ENCODE measurements around the gene ARF4.
A peak's percentile ranks its signal among the peaks of the same experiment; 100 is the strongest.
"Not testable (repeated sequence)": the region's sequence is repeated elsewhere in the genome, so short reads cannot be mapped to it uniquely, and the experiment has no call there.

Gene ARF4

DNA sequence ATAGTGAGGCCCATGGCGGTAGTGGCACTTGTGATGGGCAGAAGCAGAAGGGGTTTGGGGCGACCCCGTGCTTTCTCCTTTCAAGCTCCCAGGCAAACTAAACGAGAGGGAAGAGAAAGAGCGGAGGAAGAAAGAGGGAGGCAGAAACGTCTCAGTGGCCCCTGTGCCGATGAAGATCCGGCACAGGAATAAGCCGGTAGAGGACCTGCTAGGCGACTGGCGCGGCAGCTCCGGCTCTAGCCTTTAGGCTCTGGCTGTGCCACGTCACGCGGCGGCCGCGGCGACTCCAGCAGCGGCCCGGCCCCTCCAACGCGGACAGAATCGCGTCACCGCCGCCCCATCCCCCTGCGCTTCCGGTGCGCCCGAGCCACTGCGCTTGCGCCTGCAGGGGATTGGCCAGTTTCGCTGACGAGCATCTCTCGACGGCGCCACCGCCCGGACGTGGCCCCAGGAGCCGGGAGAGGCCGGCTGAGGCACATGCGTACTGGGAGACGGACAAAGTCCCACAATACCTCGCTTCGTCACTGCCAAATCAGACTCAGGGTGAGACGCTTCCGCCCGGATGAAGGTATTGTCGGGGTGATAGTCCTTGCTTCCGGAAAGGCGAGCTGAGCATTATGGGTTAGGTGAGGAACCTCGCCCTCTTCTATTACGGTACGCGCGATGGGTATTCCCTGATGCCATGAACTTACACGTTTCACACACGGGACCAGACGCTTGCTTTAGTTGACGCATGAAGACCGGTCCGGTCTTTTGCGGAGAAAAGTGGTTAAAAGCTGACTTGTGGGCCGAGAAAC lies at the start of gene ARF4:
ARF4 (minus strand) TSS at position 218 of the 797 bp plus-strand sequence; CDS start at position 14, 204 bp downstream.
- peaks cover 43% of the 10 kb centered on the region for H3K4me1 Mint-ChIP-seq
- no peaks in the 10 kb centered on the region for H3K9me3 Mint-ChIP-seq
- peak within 1 kb of the TSS; percentile 100 for H3K27ac Mint-ChIP-seq
- peak; percentile 99 for DNase-seq
- H3K27me3 Mint-ChIP-seq (ENCODE audit: low read depth, poor library complexity): no peaks in the 10 kb centered on the region
- peak within 1 kb of the TSS; percentile 98 for H3K4me3 Mint-ChIP-seq
- TF ChIP-seq, protein P1, sequence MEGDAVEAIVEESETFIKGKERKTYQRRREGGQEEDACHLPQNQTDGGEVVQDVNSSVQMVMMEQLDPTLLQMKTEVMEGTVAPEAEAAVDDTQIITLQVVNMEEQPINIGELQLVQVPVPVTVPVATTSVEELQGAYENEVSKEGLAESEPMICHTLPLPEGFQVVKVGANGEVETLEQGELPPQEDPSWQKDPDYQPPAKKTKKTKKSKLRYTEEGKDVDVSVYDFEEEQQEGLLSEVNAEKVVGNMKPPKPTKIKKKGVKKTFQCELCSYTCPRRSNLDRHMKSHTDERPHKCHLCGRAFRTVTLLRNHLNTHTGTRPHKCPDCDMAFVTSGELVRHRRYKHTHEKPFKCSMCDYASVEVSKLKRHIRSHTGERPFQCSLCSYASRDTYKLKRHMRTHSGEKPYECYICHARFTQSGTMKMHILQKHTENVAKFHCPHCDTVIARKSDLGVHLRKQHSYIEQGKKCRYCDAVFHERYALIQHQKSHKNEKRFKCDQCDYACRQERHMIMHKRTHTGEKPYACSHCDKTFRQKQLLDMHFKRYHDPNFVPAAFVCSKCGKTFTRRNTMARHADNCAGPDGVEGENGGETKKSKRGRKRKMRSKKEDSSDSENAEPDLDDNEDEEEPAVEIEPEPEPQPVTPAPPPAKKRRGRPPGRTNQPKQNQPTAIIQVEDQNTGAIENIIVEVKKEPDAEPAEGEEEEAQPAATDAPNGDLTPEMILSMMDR (IDR thresholded peaks at IDR 0.05): no peak
- H3K36me3 Mint-ChIP-seq (ENCODE audit: low read depth): peaks cover 38% of the 10 kb centered on the region

DNA sequence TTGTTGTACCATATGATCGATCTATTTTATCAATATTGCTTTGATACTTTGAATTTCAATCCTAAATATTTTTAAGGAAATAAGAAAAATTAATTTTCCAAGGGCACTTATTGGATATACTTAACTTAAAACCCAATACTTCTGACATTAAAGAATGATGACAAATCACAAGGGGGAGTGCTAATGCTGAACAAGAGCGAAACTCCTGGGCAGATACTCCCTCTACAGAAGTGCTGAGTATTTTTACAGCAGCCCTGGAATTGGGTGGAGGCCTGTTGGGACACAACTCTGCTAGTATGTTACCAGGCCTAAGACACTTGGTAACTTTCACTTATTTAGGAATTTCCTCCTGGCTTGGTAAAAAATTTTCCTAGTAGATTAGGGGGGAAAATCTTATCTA lies 49.6 kb upstream of the ARF4 start:
- Mint-ChIP-seq H3K36me3 (ENCODE audit: low read depth) (peaks cover 88% of the 10 kb centered on the region), H3K27ac (no peak overlapping the region), H3K4me1 (no peaks in the 10 kb centered on the region), H3K27me3 (ENCODE audit: low read depth, poor library complexity) (peaks cover 2% of the 10 kb centered on the region), H3K9me3 (peaks cover 38% of the 10 kb centered on the region), H3K4me3 (no peak overlapping the region)
- no peak for DNase-seq
- TF ChIP-seq, protein P1 (IDR thresholded peaks at IDR 0.05): no peak

DNA sequence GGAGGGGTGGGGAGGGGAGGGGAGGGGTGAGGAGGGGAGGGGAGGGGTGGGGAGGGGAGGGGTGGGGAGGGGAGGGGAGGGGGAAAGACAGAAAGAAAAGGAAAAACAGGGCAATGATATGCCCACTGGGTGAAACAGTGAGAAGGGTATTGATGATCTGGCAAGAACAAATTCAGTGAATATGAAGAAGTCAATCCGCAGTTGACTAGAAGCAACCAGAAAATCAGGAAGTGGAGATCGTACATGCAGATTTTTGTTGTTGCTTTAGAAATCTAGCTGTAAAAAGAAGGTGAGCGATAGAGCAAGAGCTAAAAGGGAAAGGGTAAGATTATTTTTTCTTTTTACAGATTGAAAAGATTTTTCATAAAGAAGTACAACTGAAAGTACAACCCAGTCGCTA lies 47.6 kb upstream of the ARF4 start:
- H3K4me1 Mint-ChIP-seq: no peaks in the 10 kb centered on the region
- H3K27ac Mint-ChIP-seq: no peak overlapping the region
- peaks cover 81% of the 10 kb centered on the region for H3K36me3 Mint-ChIP-seq (ENCODE audit: low read depth)

DNA sequence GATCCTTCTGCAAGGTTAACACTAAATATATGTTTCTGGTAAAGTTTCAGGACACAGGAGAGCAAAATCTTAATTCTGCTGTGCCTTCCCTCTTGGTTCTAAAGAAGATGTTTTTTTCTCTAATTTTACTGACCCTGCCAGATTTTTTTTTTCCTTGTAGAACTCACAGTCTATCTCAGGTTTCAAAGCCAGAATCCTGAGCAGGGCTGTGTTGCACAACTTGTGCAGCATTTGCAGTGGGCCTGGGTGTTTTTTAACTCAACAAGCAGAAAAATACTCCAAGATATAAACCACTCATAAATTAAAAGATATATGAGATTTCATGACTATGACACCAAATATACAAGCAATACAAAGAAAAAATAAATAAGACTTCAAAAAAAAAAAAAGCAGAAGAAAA lies 40.2 kb upstream of the ARF4 start:
- Mint-ChIP-seq H3K36me3 (ENCODE audit: low read depth) (peaks cover 70% of the 10 kb centered on the region), H3K27ac (peak overlapping the region; percentile 80), H3K27me3 (ENCODE audit: low read depth, poor library complexity) (no peaks in the 10 kb centered on the region), H3K4me1 (no peaks in the 10 kb centered on the region), H3K4me3 (no peak overlapping the region), H3K9me3 (no peaks in the 10 kb centered on the region)
- DNase-seq: no peak
- TF ChIP-seq, protein P1 (IDR thresholded peaks at IDR 0.05): no peak

More for the DNA sequence above, 47.6 kb upstream of the ARF4 start:
- TF ChIP-seq, protein P1 (IDR thresholded peaks at IDR 0.05): no peak
- H3K9me3 Mint-ChIP-seq: peaks cover 24% of the 10 kb centered on the region
- DNase-seq: no peak
- no peak overlapping the region for H3K4me3 Mint-ChIP-seq
- peaks cover 2% of the 10 kb centered on the region for H3K27me3 Mint-ChIP-seq (ENCODE audit: low read depth, poor library complexity)

DNA sequence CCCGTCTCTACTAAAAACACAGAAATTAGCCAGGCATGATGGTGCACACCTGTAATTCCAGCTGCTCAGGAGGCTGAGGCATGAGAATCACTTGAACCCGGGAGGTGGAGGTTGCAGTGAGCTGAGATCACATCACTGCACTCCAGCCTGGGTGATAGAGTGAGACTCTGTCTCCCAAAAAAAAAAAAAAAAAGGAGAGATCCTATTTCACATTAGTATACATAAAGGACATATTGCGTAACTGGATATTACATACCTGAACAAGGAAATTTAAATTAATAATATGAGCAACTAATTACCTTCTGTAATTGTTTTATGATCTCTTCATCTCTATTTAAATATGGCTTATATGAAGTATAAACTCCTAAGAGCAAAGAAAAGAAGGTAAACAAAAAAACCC lies 37.1 kb upstream of the ARF4 start:
- not testable (repeated sequence) for DNase-seq; H3K27me3 Mint-ChIP-seq (ENCODE audit: low read depth, poor library complexity); H3K4me3 Mint-ChIP-seq; H3K9me3 Mint-ChIP-seq; H3K4me1 Mint-ChIP-seq; H3K27ac Mint-ChIP-seq
- H3K36me3 Mint-ChIP-seq (ENCODE audit: low read depth): peaks cover 69% of the 10 kb centered on the region

DNA sequence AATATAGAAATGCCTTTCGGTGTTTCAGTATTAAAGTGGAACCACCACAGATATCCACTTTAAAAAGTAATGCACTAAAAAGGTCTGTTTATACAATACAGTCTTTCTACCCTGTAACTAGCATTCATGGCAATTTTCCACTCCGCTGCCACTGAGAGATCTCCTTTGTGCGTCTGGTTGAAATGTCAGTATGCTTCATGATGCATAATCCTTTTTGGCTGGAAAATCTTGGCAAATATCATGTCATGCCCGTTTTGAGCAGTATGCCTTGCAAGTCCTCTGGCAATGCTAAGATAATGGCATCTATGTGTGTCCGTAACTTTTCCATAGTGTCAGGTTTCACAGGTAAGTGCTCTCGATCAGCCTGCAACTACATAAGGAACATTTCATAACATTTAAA lies 30.8 kb upstream of the ARF4 start:
- TF ChIP-seq, protein P1 (IDR thresholded peaks at IDR 0.05): no peak
- DNase-seq: no peak
- H3K27me3 Mint-ChIP-seq (ENCODE audit: low read depth, poor library complexity): no peaks in the 10 kb centered on the region
- H3K27ac Mint-ChIP-seq: no peak overlapping the region
- no peak overlapping the region for H3K4me3 Mint-ChIP-seq
- peaks cover 85% of the 10 kb centered on the region for H3K36me3 Mint-ChIP-seq (ENCODE audit: low read depth)
- H3K4me1 Mint-ChIP-seq: no peaks in the 10 kb centered on the region
- H3K9me3 Mint-ChIP-seq: no peaks in the 10 kb centered on the region

Data from nephron progenitor cell (in vitro differentiated cells).